ENCODE results near the gene IPO9.
"Not testable (repeated sequence)": the region's sequence is repeated elsewhere in the genome, so short reads cannot be mapped to it uniquely, and the experiment has no call there.

IPO9 gene

GRCh38 chr1:201898992-201899391 lies 70.0 kb downstream of the IPO9 start:
- no peaks in the 10 kb centered on the region for H3K9me3 ChIP-seq (ENCODE audit: control insufficient read depth, low read length)
- no peak overlapping the region for H3K4me2 ChIP-seq (ENCODE audit: low read length)
- H3K79me2 ChIP-seq: no peaks in the 10 kb centered on the region
- H3K4me3 ChIP-seq (ENCODE audit: low read depth, low read length): no peak overlapping the region
- H3K4me1 ChIP-seq: no peaks in the 10 kb centered on the region
- no peaks in the 10 kb centered on the region for H3K27me3 ChIP-seq (ENCODE audit: control insufficient read depth, insufficient read depth, low read length)
- TF ChIP-seq CTCF (IDR thresholded peaks at IDR 0.05): no peak
- H2AFZ ChIP-seq: no peak overlapping the region
- no peaks in the 10 kb centered on the region for H3K36me3 ChIP-seq (ENCODE audit: control insufficient read depth, insufficient read depth, low read length)
- H3K27ac ChIP-seq: no peak overlapping the region
- no peak overlapping the region for H3K9ac ChIP-seq

GRCh38 chr1:201899683-201900429 lies 70.9 kb downstream of the IPO9 start:
- no peak overlapping the region for H2AFZ ChIP-seq
- H3K27ac ChIP-seq: no peak overlapping the region
- H3K9ac ChIP-seq: no peak overlapping the region
- no peaks in the 10 kb centered on the region for H3K9me3 ChIP-seq (ENCODE audit: control insufficient read depth, low read length)
- H3K4me1 ChIP-seq: no peaks in the 10 kb centered on the region
- no peak for TF ChIP-seq CTCF (IDR thresholded peaks at IDR 0.05)
- H3K79me2 ChIP-seq: no peaks in the 10 kb centered on the region
- no peak overlapping the region for H3K4me2 ChIP-seq (ENCODE audit: low read length)
- no peak overlapping the region for H3K4me3 ChIP-seq (ENCODE audit: low read depth, low read length)
- no peaks in the 10 kb centered on the region for H3K27me3 ChIP-seq (ENCODE audit: control insufficient read depth, insufficient read depth, low read length)
- no peaks in the 10 kb centered on the region for H3K36me3 ChIP-seq (ENCODE audit: control insufficient read depth, insufficient read depth, low read length)

- Histone ChIP-seq H3K4me1 (peaks cover 1% of the 10 kb centered on the region), H2AFZ (no peak overlapping the region), H3K4me2 (ENCODE audit: low read length) (no peak overlapping the region), H3K79me2 (no peaks in the 10 kb centered on the region), H3K36me3 (ENCODE audit: control insufficient read depth, insufficient read depth, low read length) (no peaks in the 10 kb centered on the region), H3K4me3 (ENCODE audit: low read depth, low read length) (no peak overlapping the region), H3K27me3 (ENCODE audit: control insufficient read depth, insufficient read depth, low read length) (no peaks in the 10 kb centered on the region), H3K9ac (no peak overlapping the region), H3K9me3 (ENCODE audit: control insufficient read depth, low read length) (no peaks in the 10 kb centered on the region), H3K27ac (no peak overlapping the region)
- no peak for TF ChIP-seq CTCF (IDR thresholded peaks at IDR 0.05)
Observed at GRCh38 chr1:201900476-201900875, 71.5 kb downstream of the IPO9 start.

- H3K79me2 ChIP-seq; H3K27ac ChIP-seq; H3K9me3 ChIP-seq (ENCODE audit: control insufficient read depth, low read length); H3K9ac ChIP-seq; H3K27me3 ChIP-seq (ENCODE audit: control insufficient read depth, insufficient read depth, low read length); H3K36me3 ChIP-seq (ENCODE audit: control insufficient read depth, insufficient read depth, low read length); H3K4me1 ChIP-seq; H2AFZ ChIP-seq; H3K4me3 ChIP-seq (ENCODE audit: low read depth, low read length); H3K4me2 ChIP-seq (ENCODE audit: low read length): not testable (repeated sequence)
Observed at GRCh38 chr1:201901036-201901435, 72.1 kb downstream of the IPO9 start.

GRCh38 chr1:201902198-201902597 lies 73.2 kb downstream of the IPO9 start:
- no peak overlapping the region for H3K4me2 ChIP-seq (ENCODE audit: low read length)
- no peaks in the 10 kb centered on the region for H3K36me3 ChIP-seq (ENCODE audit: control insufficient read depth, insufficient read depth, low read length)
- no peak for TF ChIP-seq CTCF (IDR thresholded peaks at IDR 0.05)
- no peaks in the 10 kb centered on the region for H3K27me3 ChIP-seq (ENCODE audit: control insufficient read depth, insufficient read depth, low read length)
- H3K9me3 ChIP-seq (ENCODE audit: control insufficient read depth, low read length): no peaks in the 10 kb centered on the region
- no peak overlapping the region for H3K27ac ChIP-seq
- no peak overlapping the region for H3K4me3 ChIP-seq (ENCODE audit: low read depth, low read length)
- H3K79me2 ChIP-seq: no peaks in the 10 kb centered on the region
- H3K4me1 ChIP-seq: peaks cover 2% of the 10 kb centered on the region
- H2AFZ ChIP-seq: no peak overlapping the region
- no peak overlapping the region for H3K9ac ChIP-seq
